Measurements from ENCODE around the gene KDELR1. TPM values are rescaled to one million over a fixed set of nuclear protein-coding genes. Genes with fewer than 3 reads are reported as not detected.

Gene KDELR1
- total RNA-seq, 1 donor from 2014 or later: 325 TPM

DNA sequence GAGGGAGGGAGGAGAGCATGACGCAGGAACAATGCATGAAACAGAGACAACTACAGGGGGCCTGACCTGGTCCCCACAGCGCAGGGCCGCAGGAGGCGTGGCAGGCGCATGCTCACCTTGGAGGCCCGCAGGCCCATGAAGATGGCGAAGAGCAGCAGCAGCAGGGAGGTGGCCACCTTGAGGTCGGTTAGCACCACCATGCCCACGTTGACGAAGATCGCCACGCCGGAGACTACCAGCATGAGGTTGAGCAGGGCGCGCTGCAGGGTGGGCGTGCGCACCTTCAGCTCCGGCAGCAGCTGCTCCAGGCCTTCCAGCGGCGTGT, 49.0 kb downstream of the KDELR1 start:
- TF ChIP-seq, protein P1, sequence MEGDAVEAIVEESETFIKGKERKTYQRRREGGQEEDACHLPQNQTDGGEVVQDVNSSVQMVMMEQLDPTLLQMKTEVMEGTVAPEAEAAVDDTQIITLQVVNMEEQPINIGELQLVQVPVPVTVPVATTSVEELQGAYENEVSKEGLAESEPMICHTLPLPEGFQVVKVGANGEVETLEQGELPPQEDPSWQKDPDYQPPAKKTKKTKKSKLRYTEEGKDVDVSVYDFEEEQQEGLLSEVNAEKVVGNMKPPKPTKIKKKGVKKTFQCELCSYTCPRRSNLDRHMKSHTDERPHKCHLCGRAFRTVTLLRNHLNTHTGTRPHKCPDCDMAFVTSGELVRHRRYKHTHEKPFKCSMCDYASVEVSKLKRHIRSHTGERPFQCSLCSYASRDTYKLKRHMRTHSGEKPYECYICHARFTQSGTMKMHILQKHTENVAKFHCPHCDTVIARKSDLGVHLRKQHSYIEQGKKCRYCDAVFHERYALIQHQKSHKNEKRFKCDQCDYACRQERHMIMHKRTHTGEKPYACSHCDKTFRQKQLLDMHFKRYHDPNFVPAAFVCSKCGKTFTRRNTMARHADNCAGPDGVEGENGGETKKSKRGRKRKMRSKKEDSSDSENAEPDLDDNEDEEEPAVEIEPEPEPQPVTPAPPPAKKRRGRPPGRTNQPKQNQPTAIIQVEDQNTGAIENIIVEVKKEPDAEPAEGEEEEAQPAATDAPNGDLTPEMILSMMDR (IDR thresholded peaks at IDR 0.05; ENCODE audit: unreplicated experiment): no peak
- H3K4me3 Mint-ChIP-seq (ENCODE audit: unreplicated experiment): no peak overlapping the region
- no peak overlapping the region for H3K27ac Mint-ChIP-seq (ENCODE audit: unreplicated experiment)
- no peaks in the 10 kb centered on the region for H3K9me3 Mint-ChIP-seq (ENCODE audit: unreplicated experiment)
- H3K4me1 Mint-ChIP-seq (ENCODE audit: unreplicated experiment): no peaks in the 10 kb centered on the region
- no peak for DNase-seq (ENCODE audit: low spot score)
- peaks cover 4% of the 10 kb centered on the region for H3K36me3 Mint-ChIP-seq (ENCODE audit: low read depth, unreplicated experiment)
- H3K27me3 Mint-ChIP-seq (ENCODE audit: unreplicated experiment): peaks cover 4% of the 10 kb centered on the region

- no peaks in the 10 kb centered on the region for H3K9me3 Mint-ChIP-seq (ENCODE audit: unreplicated experiment)
- no peak overlapping the region for H3K4me3 Mint-ChIP-seq (ENCODE audit: unreplicated experiment)
- DNase-seq (ENCODE audit: low spot score): no peak
- peaks cover 4% of the 10 kb centered on the region for H3K27me3 Mint-ChIP-seq (ENCODE audit: unreplicated experiment)
- TF ChIP-seq, protein P1 (IDR thresholded peaks at IDR 0.05; ENCODE audit: unreplicated experiment): no peak
- no peak overlapping the region for H3K27ac Mint-ChIP-seq (ENCODE audit: unreplicated experiment)
- H3K4me1 Mint-ChIP-seq (ENCODE audit: unreplicated experiment): no peaks in the 10 kb centered on the region
- H3K36me3 Mint-ChIP-seq (ENCODE audit: low read depth, unreplicated experiment): peaks cover 4% of the 10 kb centered on the region
Measured at GRCh38 chr19:48341515-48342413, 49.6 kb downstream of the KDELR1 start.

DNA sequence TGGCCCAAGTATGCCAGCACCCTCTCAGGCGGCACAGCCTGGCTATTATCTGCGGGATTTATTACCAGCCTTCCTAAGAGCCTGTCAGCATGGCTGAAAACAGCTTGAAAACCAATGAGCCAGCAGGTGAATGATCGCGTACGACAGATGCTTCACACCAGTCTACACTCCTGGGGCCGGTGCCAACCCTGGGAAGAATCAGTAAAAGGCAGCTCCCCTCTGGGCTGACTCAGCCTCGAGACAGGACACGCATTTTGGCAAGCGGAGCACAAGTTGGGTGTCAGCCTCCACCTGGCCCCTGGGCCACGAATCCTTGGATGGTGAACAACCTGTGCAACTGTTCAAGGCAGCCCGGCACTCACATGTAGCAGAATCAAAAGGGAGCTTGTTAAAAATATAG, 50.4 kb downstream of the KDELR1 start:
- no peaks in the 10 kb centered on the region for H3K4me1 Mint-ChIP-seq (ENCODE audit: unreplicated experiment)
- H3K27me3 Mint-ChIP-seq (ENCODE audit: unreplicated experiment): peaks cover 4% of the 10 kb centered on the region
- no peak for DNase-seq (ENCODE audit: low spot score)
- no peak overlapping the region for H3K4me3 Mint-ChIP-seq (ENCODE audit: unreplicated experiment)
- H3K27ac Mint-ChIP-seq (ENCODE audit: unreplicated experiment): no peak overlapping the region
- no peaks in the 10 kb centered on the region for H3K9me3 Mint-ChIP-seq (ENCODE audit: unreplicated experiment)
- TF ChIP-seq, protein P1 (IDR thresholded peaks at IDR 0.05; ENCODE audit: unreplicated experiment): no peak
- peaks cover 4% of the 10 kb centered on the region for H3K36me3 Mint-ChIP-seq (ENCODE audit: low read depth, unreplicated experiment)

GRCh38 chr19:48338802-48339503, 52.4 kb downstream of the KDELR1 start:
- no peak overlapping the region for H3K27ac Mint-ChIP-seq (ENCODE audit: unreplicated experiment)
- H3K27me3 Mint-ChIP-seq (ENCODE audit: unreplicated experiment): peaks cover 4% of the 10 kb centered on the region
- DNase-seq (ENCODE audit: low spot score): no peak
- H3K36me3 Mint-ChIP-seq (ENCODE audit: low read depth, unreplicated experiment): peaks cover 4% of the 10 kb centered on the region
- no peaks in the 10 kb centered on the region for H3K9me3 Mint-ChIP-seq (ENCODE audit: unreplicated experiment)
- peaks cover 5% of the 10 kb centered on the region for H3K4me1 Mint-ChIP-seq (ENCODE audit: unreplicated experiment)
- TF ChIP-seq, protein P1 (IDR thresholded peaks at IDR 0.05; ENCODE audit: unreplicated experiment): no peak
- H3K4me3 Mint-ChIP-seq (ENCODE audit: unreplicated experiment): no peak overlapping the region
